ENCODE data around the gene CHKA.

Gene CHKA

GRCh38 chr11:68052137-68052873, 68.9 kb downstream of the CHKA start:
- peak in 10 of 42 donors; percentile 43 to 78 (median 61) for DNase-seq
- intact Hi-C loops (cut with DNase I), result no loop called here

DNA sequence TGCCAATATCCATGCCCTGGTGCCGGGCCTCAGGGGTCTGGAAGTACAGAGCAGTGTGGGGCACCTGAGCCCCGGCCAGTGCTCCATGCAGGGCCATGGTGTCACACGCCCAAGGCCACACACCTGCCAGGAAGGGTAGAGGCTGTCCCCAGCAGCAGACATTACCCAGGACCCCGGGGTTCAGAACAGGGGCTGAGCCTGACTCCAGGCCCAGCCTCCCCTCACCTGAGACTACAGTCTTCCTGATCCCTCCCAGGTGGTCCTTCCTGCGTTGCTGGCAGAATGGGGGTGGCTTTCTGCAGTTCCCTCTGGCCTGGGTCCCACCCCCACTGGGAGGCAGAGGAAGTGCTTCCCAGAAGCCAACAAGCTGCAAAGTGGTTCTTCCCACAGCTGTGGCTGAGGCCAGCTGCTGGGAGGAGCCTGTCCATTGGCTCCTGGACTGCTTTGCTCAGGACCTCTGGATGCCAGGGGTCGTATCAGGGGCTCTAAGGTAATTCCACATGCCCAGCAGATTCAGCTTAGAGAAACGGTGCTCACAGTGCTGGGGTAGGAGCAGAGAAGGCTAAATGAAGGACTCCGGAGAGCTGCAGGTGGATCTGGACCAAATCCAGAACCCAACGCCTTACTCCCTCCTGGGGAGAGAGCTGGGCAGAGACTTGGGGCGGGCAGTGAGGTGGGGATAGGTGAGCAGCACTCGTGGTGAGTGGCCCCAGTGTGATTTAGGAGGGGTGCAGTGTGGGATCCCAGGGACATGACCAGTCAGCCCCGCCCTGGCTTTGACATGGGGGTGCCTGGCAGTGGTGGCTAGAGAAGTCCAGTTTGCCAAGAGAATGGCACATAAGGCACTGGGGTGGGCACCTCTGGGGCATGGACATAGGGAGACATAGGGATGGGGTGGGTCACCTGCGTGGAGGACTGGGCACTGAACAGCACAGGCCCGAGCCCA, 69.7 kb downstream of the CHKA start:
- no peak for DNase-seq
- intact Hi-C loops (cut with DNase I), result no loop called here

DNA sequence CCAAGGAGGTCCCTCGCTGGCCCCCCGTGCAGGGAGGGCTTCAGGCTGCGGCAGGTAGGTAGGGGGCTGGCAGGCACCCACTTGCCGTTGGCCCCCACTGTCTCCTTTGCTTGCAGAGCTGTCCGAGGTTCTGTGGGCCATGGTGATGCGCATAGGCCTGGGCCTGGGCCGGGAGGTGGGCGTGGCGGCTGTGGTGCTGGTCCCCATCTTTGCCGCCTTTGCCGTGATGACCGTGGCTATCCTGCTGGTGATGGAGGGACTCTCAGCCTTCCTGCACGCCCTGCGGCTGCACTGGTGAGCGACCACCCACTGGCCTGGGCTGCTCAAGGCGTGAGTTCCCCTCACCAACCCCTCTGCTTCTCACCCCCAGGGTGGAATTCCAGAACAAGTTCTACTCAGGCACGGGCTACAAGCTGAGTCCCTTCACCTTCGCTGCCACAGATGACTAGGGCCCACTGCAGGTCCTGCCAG, 70.8 kb downstream of the CHKA start:
- DNase-seq, result no peak
- intact Hi-C loops (cut with DNase I), result no loop called here

GRCh38 chr11:68049509-68050370, 71.4 kb downstream of the CHKA start:
- no peak for DNase-seq
- intact Hi-C loops (cut with DNase I), result no loop called here

GRCh38 chr11:68048681-68049508, 72.3 kb downstream of the CHKA start:
- intact Hi-C loops (cut with DNase I), result no loop called here
- no peak for DNase-seq

- no peak for DNase-seq
- intact Hi-C loops (cut with DNase I), result no loop called here
These were observed 73.5 kb downstream of the CHKA start for GRCh38 chr11:68047437-68048290.

DNA sequence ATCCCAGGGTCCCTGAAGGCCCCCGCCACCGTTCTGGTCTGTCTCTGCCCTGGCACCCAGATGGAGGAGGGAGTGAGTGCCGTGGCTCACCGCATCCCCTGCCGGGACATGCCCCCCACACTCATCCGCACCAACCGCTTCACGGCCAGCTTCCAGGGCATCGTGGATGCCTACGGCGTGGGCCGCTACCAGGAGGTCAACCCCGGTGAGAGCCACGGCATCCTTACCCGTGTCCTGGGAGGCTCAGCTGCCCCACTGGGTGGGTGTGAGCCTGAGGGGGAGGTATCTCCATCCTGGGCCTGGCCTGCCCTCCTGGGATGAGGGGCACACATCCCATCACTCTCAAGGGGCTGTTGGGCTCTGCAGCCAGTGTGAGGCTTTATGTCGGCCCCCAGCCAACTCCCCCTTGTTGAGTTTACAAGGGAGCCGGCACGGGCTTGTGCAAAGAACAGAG, 76.3 kb downstream of the CHKA start:
- DNase-seq, result no peak
- intact Hi-C loops (cut with DNase I), result no loop called here

- intact Hi-C loops (cut with DNase I), result no loop called here
- DNase-seq, result no peak
These were observed 76.9 kb downstream of the CHKA start for GRCh38 chr11:68044145-68044813.

GRCh38 chr11:68043349-68044144, 77.6 kb downstream of the CHKA start:
- intact Hi-C loops (cut with DNase I), result no loop called here
- peak in 1 of 42 donors; percentile 25 for DNase-seq

DNA sequence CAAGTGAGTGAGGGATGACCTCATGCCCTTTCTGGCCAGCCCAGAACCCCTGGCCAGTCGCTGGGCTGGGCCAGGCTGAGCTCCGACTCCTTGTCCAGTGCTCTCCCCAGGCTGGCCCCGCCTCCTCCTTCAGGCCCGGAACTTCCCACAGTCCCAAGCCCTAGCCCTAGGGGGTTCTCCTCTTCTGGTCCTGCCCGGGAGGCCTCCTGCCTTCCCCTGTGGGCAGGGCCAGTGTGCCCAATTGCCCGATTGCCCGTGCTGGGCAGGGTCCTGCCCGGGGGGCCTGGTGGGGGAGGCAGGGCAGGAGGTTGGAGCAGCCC, 78.2 kb downstream of the CHKA start:
- no peak for DNase-seq
- intact Hi-C loops (cut with DNase I), result no loop called here

- intact Hi-C loops (cut with DNase I), result no loop called here
- DNase-seq, result no peak
These were observed 78.8 kb downstream of the CHKA start for GRCh38 chr11:68042219-68043028.

DNA sequence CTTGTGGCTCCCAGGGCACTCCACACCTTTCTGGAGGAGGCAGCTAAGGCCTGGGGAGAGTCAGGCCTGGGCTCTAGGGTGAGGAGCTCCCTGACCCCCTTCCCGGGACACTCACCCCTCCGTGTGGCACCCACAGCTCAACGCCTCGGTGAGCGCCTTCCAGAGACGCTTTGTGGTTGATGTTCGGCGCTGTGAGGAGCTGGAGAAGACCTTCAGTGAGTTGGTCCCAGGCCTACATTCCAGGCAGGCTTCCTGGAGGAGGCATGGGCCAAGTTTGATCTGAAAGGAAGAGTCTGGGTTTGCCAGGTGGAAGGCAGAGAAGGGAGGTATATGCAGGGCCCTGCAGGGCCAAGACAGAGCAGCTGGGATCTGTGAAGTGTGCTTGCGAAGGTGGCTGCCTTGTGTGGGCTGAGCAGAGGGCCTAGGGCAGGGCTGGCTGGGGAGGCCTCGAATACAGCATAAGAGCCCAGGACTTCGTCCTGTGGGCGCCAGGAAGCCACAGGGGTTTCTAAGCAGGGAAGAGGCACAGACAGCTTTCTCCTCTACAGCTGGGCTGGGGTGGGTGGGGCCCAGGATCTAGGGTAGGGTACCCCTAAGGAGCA, 79.5 kb downstream of the CHKA start:
- DNase-seq, result no peak
- intact Hi-C loops (cut with DNase I), result no loop called here

- intact Hi-C loops (cut with DNase I), result no loop called here
- DNase-seq, result no peak
These were observed 80.1 kb downstream of the CHKA start for GRCh38 chr11:68040957-68041591.
